Measurements from ENCODE around the gene BTBD2. TPM values are rescaled to one million over a fixed set of nuclear protein-coding genes. Genes with fewer than 3 reads are reported as not detected.
A peak's percentile ranks its signal among the peaks of the same experiment; 100 is the strongest.

BTBD2 gene
- total and polyA plus RNA-seq, 7 donors, result 30.1 to 68.4 (median 56.3) TPM

- TF ChIP-seq, protein P1, sequence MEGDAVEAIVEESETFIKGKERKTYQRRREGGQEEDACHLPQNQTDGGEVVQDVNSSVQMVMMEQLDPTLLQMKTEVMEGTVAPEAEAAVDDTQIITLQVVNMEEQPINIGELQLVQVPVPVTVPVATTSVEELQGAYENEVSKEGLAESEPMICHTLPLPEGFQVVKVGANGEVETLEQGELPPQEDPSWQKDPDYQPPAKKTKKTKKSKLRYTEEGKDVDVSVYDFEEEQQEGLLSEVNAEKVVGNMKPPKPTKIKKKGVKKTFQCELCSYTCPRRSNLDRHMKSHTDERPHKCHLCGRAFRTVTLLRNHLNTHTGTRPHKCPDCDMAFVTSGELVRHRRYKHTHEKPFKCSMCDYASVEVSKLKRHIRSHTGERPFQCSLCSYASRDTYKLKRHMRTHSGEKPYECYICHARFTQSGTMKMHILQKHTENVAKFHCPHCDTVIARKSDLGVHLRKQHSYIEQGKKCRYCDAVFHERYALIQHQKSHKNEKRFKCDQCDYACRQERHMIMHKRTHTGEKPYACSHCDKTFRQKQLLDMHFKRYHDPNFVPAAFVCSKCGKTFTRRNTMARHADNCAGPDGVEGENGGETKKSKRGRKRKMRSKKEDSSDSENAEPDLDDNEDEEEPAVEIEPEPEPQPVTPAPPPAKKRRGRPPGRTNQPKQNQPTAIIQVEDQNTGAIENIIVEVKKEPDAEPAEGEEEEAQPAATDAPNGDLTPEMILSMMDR (IDR thresholded peaks at IDR 0.05), result no peak
- WGBS, 3 donors, result 87 to 91% (median 88%) methylated on average over 9 of the region's 9 CpGs
- DNase-seq (no peak), ATAC-seq (no peak)
- Histone ChIP-seq H3K36me3 (ENCODE audit: insufficient read depth in 1 of 2, low read depth in 1 of 2) (no peaks in the 10 kb centered on the region), H3K4me1 (peaks cover 55% of the 10 kb centered on the region), H3K27me3 (ENCODE audit: insufficient read depth in 3 of 3, low read length in 2 of 3) (no peaks in the 10 kb centered on the region), H3K4me3 (no peak overlapping the region), H3K27ac (peak overlapping the region; percentile 97), H3K9me3 (no peaks in the 10 kb centered on the region)
- intact Hi-C loops (cut with DNase I), result no loop called here
Observed at GRCh38 chr19:2062770-2063169, 47.3 kb upstream of the BTBD2 start.

- H3K4me1 ChIP-seq, result peaks cover 55% of the 10 kb centered on the region
Observed at GRCh38 chr19:2062389-2062729, 46.8 kb upstream of the BTBD2 start.

DNA sequence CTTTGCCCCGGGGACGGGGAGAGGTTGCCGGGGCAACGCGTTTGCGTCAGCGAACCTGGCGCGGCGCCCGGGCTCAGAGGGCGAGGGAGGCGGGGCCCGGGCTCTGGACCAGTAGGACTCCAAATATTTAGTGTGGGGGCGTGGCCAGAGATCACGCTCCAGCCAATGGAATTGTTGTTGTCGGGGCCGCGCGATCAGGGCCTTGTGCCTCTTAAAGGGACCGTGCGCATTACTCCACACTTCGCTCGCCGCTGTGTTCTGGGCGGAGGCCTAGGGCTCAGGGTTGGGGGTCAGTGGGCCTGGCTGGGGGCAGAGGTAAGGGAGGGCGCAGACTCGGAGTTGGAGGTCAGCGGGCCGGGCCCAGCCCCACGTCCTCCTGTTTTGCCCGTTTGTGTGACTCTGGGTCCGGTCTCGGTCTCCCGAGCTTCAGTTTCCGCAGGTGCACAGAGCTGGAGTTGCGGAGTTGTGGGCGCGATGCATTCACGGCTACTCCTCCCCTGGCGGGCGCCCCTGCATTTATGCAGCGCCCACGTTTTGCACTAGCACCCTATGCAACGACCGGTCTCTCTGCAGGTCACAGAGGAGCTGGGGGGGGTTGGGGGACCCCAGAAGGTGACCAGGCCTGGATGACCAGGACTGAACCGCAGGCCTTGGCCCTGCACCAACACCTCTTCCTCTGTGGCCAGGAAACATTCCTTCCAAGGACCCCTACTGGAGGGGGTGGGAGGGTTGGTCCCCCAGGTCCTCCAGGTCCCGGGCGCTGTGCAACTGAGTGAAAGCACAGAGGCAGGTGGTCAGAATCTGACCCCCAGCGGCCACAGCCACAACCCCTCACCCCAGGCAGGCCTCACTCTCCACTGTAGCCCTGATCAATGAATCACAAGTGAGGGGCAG, 46.2 kb upstream of the BTBD2 start:
- no peaks in the 10 kb centered on the region for H3K36me3 ChIP-seq (ENCODE audit: insufficient read depth in 1 of 2, low read depth in 1 of 2)
- peak; percentile 99 for DNase-seq
- peak; percentile 64 to 75 (median 70) for ATAC-seq
- H3K27ac ChIP-seq, result peak overlapping the region; percentile 97
- no peaks in the 10 kb centered on the region for H3K9me3 ChIP-seq
- H3K27me3 ChIP-seq (ENCODE audit: insufficient read depth in 3 of 3, low read length in 2 of 3), result no peaks in the 10 kb centered on the region
- H3K4me1 ChIP-seq, result peaks cover 55% of the 10 kb centered on the region
- TF ChIP-seq, protein P1 (IDR thresholded peaks at IDR 0.05), result no peak
- peak overlapping the region; percentile 79 for H3K4me3 ChIP-seq
- 1 to 3% (median 2%) methylated on average over 45 to 50 of the region's 50 CpGs for WGBS, 3 donors
- intact Hi-C loops (cut with DNase I), result no loop called here

More at GRCh38 chr19:2062389-2062729, 46.8 kb upstream of the BTBD2 start:
- Histone ChIP-seq H3K9me3 (no peaks in the 10 kb centered on the region), H3K4me3 (peak overlapping the region; percentile 79), H3K27me3 (ENCODE audit: insufficient read depth in 3 of 3, low read length in 2 of 3) (no peaks in the 10 kb centered on the region), H3K36me3 (ENCODE audit: insufficient read depth in 1 of 2, low read depth in 1 of 2) (no peaks in the 10 kb centered on the region), H3K27ac (peak overlapping the region; percentile 97)
- no peak for ATAC-seq
- 56 to 61% (median 60%) methylated on average over 10 of the region's 10 CpGs for WGBS, 3 donors
- intact Hi-C loops (cut with DNase I), result no loop called here
- TF ChIP-seq, protein P1 (IDR thresholded peaks at IDR 0.05), result no peak
- no peak for DNase-seq

GRCh38 chr19:2060884-2061494, 45.5 kb upstream of the BTBD2 start:
- H3K9me3 ChIP-seq, result no peaks in the 10 kb centered on the region
- DNase-seq (peak; percentile 83 to 91), ATAC-seq (peak; percentile 29 to 33 (median 31))
- peaks cover 55% of the 10 kb centered on the region for H3K4me1 ChIP-seq
- H3K27me3 ChIP-seq (ENCODE audit: insufficient read depth in 3 of 3, low read length in 2 of 3), result no peaks in the 10 kb centered on the region
- H3K36me3 ChIP-seq (ENCODE audit: insufficient read depth in 1 of 2, low read depth in 1 of 2), result no peaks in the 10 kb centered on the region
- TF ChIP-seq, protein P1 (IDR thresholded peaks at IDR 0.05), result no peak
- 0 to 1% (median 1%) methylated on average over 19 to 55 of the region's 55 CpGs for WGBS, 3 donors
- intact Hi-C loops (cut with DNase I), result no loop called here
- H3K4me3 ChIP-seq, result peak overlapping the region; percentile 79
- peak overlapping the region; percentile 97 for H3K27ac ChIP-seq

All from psoas muscle (tissue), 8 donors.